ENCODE results near the gene MAOA. TPM values are rescaled to one million over a fixed set of nuclear protein-coding genes. Genes with fewer than 3 reads are reported as not detected.
"Not testable (repeated sequence)": the region's sequence is repeated elsewhere in the genome, so short reads cannot be mapped to it uniquely, and the experiment has no call there.

Gene MAOA
- 100 to 1,000 TPM in 1 of 2 donors, 10 to 100 TPM in 1; 47.1 to 118 TPM for total RNA-seq

DNA sequence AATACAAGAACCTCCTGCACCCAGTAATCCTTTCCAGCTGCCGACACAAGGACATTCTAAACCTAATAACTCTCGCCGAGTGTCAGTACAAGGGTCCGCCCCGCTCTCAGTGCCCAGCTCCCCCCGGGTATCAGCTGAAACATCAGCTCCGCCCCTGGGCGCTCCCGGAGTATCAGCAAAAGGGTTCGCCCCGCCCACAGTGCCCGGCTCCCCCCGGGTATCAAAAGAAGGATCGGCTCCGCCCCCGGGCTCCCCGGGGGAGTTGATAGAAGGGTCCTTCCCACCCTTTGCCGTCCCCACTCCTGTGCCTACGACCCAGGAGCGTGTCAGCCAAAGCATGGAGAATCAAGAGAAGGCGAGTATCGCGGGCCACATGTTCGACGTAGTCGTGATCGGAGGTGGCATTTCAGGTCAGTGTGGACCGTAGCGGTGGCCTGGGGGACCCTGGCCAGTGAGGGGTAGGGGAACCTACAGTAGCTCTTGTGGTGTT, at the start of gene MAOA:
Gene MAOA (plus strand): TSS at position 295 of the 490 bp plus-strand sequence. CDS start 43 bp downstream, at position 338.
- DNase-seq (peak; percentile 74 to 85 (median 82)), ATAC-seq (peak; percentile 47)
- WGBS, 2 donors = 1% methylated on average over 23 of the region's 29 CpGs; no CpG with 5 or more reads in 1 of the 2 donors
- H3K4me1 ChIP-seq = peaks cover 6% of the 10 kb centered on the region
- H3K9me3 ChIP-seq = no peaks in the 10 kb centered on the region
- no peaks in the 10 kb centered on the region for H3K27me3 ChIP-seq
- TF ChIP-seq POLR2A (IDR thresholded peaks at IDR 0.05) = peak; percentile 52 to 79 (median 75)
- TF ChIP-seq, protein P1, sequence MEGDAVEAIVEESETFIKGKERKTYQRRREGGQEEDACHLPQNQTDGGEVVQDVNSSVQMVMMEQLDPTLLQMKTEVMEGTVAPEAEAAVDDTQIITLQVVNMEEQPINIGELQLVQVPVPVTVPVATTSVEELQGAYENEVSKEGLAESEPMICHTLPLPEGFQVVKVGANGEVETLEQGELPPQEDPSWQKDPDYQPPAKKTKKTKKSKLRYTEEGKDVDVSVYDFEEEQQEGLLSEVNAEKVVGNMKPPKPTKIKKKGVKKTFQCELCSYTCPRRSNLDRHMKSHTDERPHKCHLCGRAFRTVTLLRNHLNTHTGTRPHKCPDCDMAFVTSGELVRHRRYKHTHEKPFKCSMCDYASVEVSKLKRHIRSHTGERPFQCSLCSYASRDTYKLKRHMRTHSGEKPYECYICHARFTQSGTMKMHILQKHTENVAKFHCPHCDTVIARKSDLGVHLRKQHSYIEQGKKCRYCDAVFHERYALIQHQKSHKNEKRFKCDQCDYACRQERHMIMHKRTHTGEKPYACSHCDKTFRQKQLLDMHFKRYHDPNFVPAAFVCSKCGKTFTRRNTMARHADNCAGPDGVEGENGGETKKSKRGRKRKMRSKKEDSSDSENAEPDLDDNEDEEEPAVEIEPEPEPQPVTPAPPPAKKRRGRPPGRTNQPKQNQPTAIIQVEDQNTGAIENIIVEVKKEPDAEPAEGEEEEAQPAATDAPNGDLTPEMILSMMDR (IDR thresholded peaks at IDR 0.05) = no peak
- H3K36me3 ChIP-seq (replicated peaks in 1 of 2; ENCODE audit: insufficient read depth in 1 of 2, low read depth in 2 of 2) = no peaks in the 10 kb centered on the region
- peak within 1 kb of the TSS; percentile 22 to 48 for H3K4me3 ChIP-seq
- H3K27ac ChIP-seq = peak within 1 kb of the TSS; percentile 81 to 92 (median 88)
- intact Hi-C loops (cut with DNase I) = loop anchor here (10.0 kb wide), 1 partner anchor 89 kb away; no protein-coding TSS in a partner anchor

DNA sequence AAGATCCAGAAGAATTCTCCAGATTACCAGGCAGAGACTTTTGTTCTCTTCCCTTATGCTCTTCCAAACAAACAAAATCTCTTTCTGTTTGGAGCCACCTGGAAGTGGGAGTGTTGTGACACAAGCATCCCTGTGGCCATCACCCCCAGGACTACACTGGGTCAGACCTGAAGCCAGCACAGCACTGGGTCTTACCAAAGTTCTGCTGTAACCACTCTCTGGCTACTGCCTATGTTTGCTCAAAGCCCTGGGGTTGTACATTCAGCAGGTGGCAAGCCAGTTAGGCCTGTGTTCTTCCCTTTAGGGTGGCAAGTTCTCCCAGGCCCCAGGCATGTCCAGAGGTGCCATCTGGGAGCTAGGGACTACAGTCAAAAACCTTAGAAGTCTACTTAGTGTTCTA, 43.7 kb upstream of the MAOA start:
- no peak for DNase-seq
- TF ChIP-seq, protein P1 (IDR thresholded peaks at IDR 0.05) = no peak
- no peak for TF ChIP-seq POLR2A (IDR thresholded peaks at IDR 0.05)
- no peak overlapping the region for H3K4me3 ChIP-seq
- no peak overlapping the region for H3K27ac ChIP-seq
- H3K4me1 ChIP-seq = no peaks in the 10 kb centered on the region
- H3K9me3 ChIP-seq = no peaks in the 10 kb centered on the region
- intact Hi-C loops (cut with DNase I) = no loop called here
- ATAC-seq = no peak
- H3K27me3 ChIP-seq = no peaks in the 10 kb centered on the region
- no peaks in the 10 kb centered on the region for H3K36me3 ChIP-seq (replicated peaks in 1 of 2; ENCODE audit: insufficient read depth in 1 of 2, low read depth in 2 of 2)

DNA sequence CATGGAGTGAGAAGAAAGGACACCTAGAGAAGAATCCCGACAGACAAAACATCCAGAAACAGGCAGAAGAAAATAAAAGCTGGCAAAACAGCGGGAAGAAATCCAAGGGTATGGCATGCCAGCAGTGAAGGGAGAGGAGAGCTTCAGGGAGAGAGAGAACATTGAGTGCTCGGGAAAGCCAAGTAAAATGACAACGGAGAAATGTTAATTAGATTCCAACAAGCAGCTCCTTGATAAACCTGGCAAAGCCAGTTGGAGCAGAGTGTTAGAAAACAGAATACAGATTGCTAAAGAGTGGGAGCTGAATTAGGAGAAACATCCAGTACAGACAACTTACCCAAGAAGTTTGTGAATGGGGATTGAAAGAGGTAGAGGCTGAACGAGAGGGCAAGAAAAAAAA, 40.4 kb upstream of the MAOA start:
- DNase-seq = no peak

DNA sequence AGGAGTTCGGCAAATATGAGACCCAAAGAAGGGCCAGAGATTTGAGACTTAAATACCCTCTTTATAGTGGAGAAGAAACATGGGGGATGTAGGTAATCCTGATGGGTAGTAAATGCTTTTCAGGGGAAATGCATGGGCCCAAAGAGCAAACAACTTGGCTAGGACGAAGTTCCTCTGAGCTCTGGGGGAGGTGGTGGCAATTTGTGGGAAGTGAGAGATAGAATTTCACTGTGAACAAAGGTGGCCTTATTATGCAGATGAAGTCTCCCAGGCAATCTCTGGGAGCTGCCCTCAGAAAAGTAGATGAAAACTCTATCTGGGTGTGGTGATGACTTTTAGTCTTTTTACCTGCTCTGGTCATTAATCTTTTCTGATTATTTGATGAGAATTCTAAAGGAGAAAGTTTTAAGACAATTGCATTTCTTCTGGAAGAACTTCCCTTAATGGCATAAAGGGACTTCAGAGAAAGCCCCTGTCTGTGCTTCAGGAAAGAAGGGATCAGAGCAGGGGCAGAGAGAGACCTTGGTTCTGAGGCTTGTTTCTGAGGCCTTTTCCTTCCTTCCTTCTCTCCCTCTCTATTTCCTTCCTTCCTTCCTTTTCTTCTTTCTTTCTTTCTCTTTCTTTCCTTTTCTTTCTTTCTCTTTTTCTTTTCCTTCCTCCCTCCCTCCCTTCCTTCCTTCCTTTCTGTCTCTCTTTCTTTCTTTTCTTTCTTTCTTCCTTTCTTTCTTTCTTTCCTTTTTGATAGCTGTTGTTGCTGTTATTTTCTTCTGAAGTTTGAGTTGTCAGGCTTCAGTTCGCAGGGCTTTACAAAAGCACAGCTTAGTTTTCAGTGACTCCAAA, 37.5 kb upstream of the MAOA start:
- DNase-seq (no peak), ATAC-seq (no peak)
- H3K36me3 ChIP-seq (replicated peaks in 1 of 2; ENCODE audit: insufficient read depth in 1 of 2, low read depth in 2 of 2) = no peaks in the 10 kb centered on the region
- 69 to 76% methylated on average over 3 of the region's 3 CpGs for WGBS, 2 donors
- TF ChIP-seq POLR2A (IDR thresholded peaks at IDR 0.05) = no peak
- TF ChIP-seq, protein P1 (IDR thresholded peaks at IDR 0.05) = no peak
- no peaks in the 10 kb centered on the region for H3K4me1 ChIP-seq
- H3K4me3 ChIP-seq = no peak overlapping the region
- H3K27ac ChIP-seq = no peak overlapping the region
- no peaks in the 10 kb centered on the region for H3K27me3 ChIP-seq
- no peaks in the 10 kb centered on the region for H3K9me3 ChIP-seq
- intact Hi-C loops (cut with DNase I) = no loop called here

More for the DNA sequence above, 40.4 kb upstream of the MAOA start:
- ATAC-seq = no peak
- 45 to 48% methylated on average over 5 of the region's 5 CpGs for WGBS, 2 donors
- Histone ChIP-seq H3K36me3 (replicated peaks in 1 of 2; ENCODE audit: insufficient read depth in 1 of 2, low read depth in 2 of 2) (no peaks in the 10 kb centered on the region), H3K27me3 (no peaks in the 10 kb centered on the region), H3K27ac (peak overlapping the region in 1 of 4 donors; percentile 25), H3K4me1 (no peaks in the 10 kb centered on the region), H3K4me3 (no peak overlapping the region), H3K9me3 (no peaks in the 10 kb centered on the region)
- intact Hi-C loops (cut with DNase I) = no loop called here
- TF ChIP-seq, protein P1 (IDR thresholded peaks at IDR 0.05) = no peak
- TF ChIP-seq POLR2A (IDR thresholded peaks at IDR 0.05) = no peak

DNA sequence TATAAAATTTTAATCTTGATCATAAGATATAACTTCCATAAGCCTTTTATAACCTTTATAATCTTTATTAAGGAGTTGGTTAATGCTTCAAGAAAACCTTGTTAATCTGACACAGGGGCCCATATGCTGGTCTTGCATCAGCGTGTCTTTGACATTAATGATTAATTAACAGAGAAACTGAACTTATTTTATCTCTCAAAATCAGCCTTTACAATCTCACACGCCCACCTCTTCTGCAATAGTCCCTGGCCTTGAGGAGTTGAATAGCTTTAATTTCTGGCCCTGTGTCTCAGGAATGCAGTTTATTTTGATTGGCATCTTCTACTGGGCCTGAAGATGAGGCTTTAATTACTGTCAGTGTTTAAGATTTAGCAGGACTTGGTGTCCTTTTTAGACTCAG, 36.2 kb upstream of the MAOA start:
- intact Hi-C loops (cut with DNase I); H3K4me1 ChIP-seq; DNase-seq; H3K27ac ChIP-seq; H3K36me3 ChIP-seq (replicated peaks in 1 of 2; ENCODE audit: insufficient read depth in 1 of 2, low read depth in 2 of 2); ATAC-seq; H3K4me3 ChIP-seq; H3K27me3 ChIP-seq; H3K9me3 ChIP-seq: not testable (repeated sequence)
- WGBS, 2 donors = 14 to 25% methylated on average over 2 of the region's 2 CpGs
